H1 (cell line): ENCODE results near the gene C1QTNF1. TPM values are rescaled to one million over a fixed set of nuclear protein-coding genes. Genes with fewer than 3 reads are reported as not detected.

Experiments used
- CTCF ChIA-PET: fragments of 300-600 bp; sonication (Branson Sonifier 250); formaldehyde crosslinking; loops from one replicate; lab custom pipeline; 2021; ENCODE audit not compliant: partially characterized antibody; lab: Charles Lee
- POLR2A ChIA-PET: fragments of 300-600 bp; sonication (Branson Sonifier 250); formaldehyde crosslinking; loops from one replicate; lab custom pipeline; 2021; ENCODE audit warnings: inconsistent platforms; ENCODE audit not compliant: partially characterized antibody; lab: Charles Lee
- DNase-seq, 2 experiments: peaks; one replicate each; pipeline versions ENCODE4 v3.0.0 to v3.0.0-alpha.2; 2010 to 2022; ENCODE audit warnings: low spot score in 2 of 2, low read depth in 1 of 2, mixed read lengths in 1 of 2
- FAIRE-seq: peaks from 2 replicates; lab custom pipeline; 2011; peaks lifted over from hg19 to GRCh38; lab: Jason Lieb, UNC
- H2AFZ ChIP-seq: 2 replicates; pipeline ENCODE4 v1.8.1; 2012; ENCODE audit warnings: low read length, inconsistent platforms
- H2AK5ac ChIP-seq: 2 replicates; pipeline ENCODE4 v1.6.1; 2013; ENCODE audit warnings: low read depth, low read length
- H2BK120ac ChIP-seq: replicated peaks from 2 replicates; pipeline ENCODE3; 2013; ENCODE audit warnings: low read depth, low read length, inconsistent platforms
- H2BK12ac ChIP-seq: 2 replicates; pipeline ENCODE4 v1.6.1; 2013; ENCODE audit warnings: low read depth, low read length
- H2BK15ac ChIP-seq: 2 replicates; pipeline ENCODE4 v1.6.1; 2013; ENCODE audit warnings: low read length
- H2BK20ac ChIP-seq: 2 replicates; pipeline ENCODE4 v1.6.1; 2013; ENCODE audit warnings: low read length
- H2BK5ac ChIP-seq: 2 replicates; pipeline ENCODE4 v1.6.1; 2013; ENCODE audit warnings: low read depth, low read length
- H3K14ac ChIP-seq: 2 replicates; pipeline ENCODE4 v1.6.1; 2013; ENCODE audit warnings: inconsistent platforms; ENCODE audit not compliant: insufficient read length
- H3K18ac ChIP-seq: 2 replicates; pipeline ENCODE4 v1.6.1; 2013; ENCODE audit warnings: low read length; ENCODE audit errors: extremely low read depth
- H3K23ac ChIP-seq: 2 replicates; pipeline ENCODE4 v1.6.1; 2013; ENCODE audit warnings: inconsistent platforms; ENCODE audit not compliant: insufficient read length
- H3K23me2 ChIP-seq: 2 replicates; pipeline ENCODE4 v1.6.1; 2013; ENCODE audit warnings: low read depth, low read length
- H3K27ac ChIP-seq: 2 replicates; pipeline ENCODE4 v1.6.1; 2011; ENCODE audit warnings: low read depth, low read length, inconsistent platforms
- H3K27me3 ChIP-seq, 4 experiments: replicated peaks in 1 of 4; 1 replicate in 1 of 4; 2 replicates in 3 of 4; pipeline versions ENCODE4 v1.6.1 to v1.8.1; 2011 to 2013; ENCODE audit warnings: low read length in 3 of 4, mild to moderate bottlenecking in 3 of 4, inconsistent platforms in 2 of 4, mixed read lengths in 2 of 4, moderate library complexity in 1 of 4; ENCODE audit not compliant: control insufficient read depth in 3 of 4, insufficient read depth in 3 of 4; ENCODE audit errors: extremely low read depth in 1 of 4
- H3K36me3 ChIP-seq, 4 experiments: 2 replicates each; pipeline versions ENCODE4 v1.6.1 to v1.8.1; 2011 to 2013; ENCODE audit warnings: mild to moderate bottlenecking in 4 of 4, low read length in 3 of 4, moderate library complexity in 2 of 4, control low read depth in 1 of 4, inconsistent platforms in 1 of 4; ENCODE audit not compliant: insufficient read depth in 4 of 4, control insufficient read depth in 2 of 4
- H3K4ac ChIP-seq: replicated peaks from 2 replicates; pipeline ENCODE3; 2013; ENCODE audit warnings: low read length, low read depth, mixed read lengths, inconsistent platforms; ENCODE audit not compliant: insufficient read length
- H3K4me1 ChIP-seq, 4 experiments: replicated peaks in 1 of 4; 1 replicate in 1 of 4; 2 replicates in 3 of 4; pipeline versions ENCODE4 v1.6.1 to v1.8.1; 2011 to 2013; ENCODE audit warnings: low read length in 3 of 4, inconsistent platforms in 2 of 4, mixed read lengths in 1 of 4; ENCODE audit not compliant: insufficient read depth in 4 of 4, control insufficient read depth in 3 of 4
- H3K4me2 ChIP-seq, 2 experiments: 2 replicates each; pipeline versions ENCODE4 v1.6.1 to v1.8.1; 2011 to 2013; ENCODE audit warnings: low read depth in 2 of 2, low read length in 2 of 2, control low read depth in 1 of 2, inconsistent platforms in 1 of 2, mild to moderate bottlenecking in 1 of 2; ENCODE audit not compliant: insufficient read depth in 1 of 2
- H3K4me3 ChIP-seq, 4 experiments: fragments of 200-600, 300-600 bp in 1 of 4; sonication (generic), shearing (Covaris generic), sonication (Bioruptor Twin) in 1 of 4; 2 replicates each; pipeline versions ENCODE4 v1.5.1 to v1.8.1; 2011 to 2016; ENCODE audit warnings: low read length in 4 of 4, low read depth in 3 of 4, control low read depth in 2 of 4, inconsistent platforms in 2 of 4, mild to moderate bottlenecking in 2 of 4, mixed read lengths in 1 of 4, moderate library complexity in 1 of 4; ENCODE audit not compliant: insufficient read depth in 2 of 4; ENCODE audit errors: extremely low read depth in 1 of 4
- H3K56ac ChIP-seq: replicated peaks from 2 replicates; pipeline ENCODE3; 2013; ENCODE audit warnings: low read depth, mild to moderate bottlenecking, mixed read lengths, low read length, inconsistent platforms; ENCODE audit not compliant: insufficient read length
- H3K79me1 ChIP-seq: 2 replicates; pipeline ENCODE4 v1.6.1; 2013; ENCODE audit warnings: low read depth, low read length, control low read depth
- H3K79me2 ChIP-seq, 2 experiments: 2 replicates each; pipeline versions ENCODE4 v1.6.1 to v1.8.1; 2012 to 2013; ENCODE audit warnings: low read length in 2 of 2, mild to moderate bottlenecking in 2 of 2, inconsistent platforms in 1 of 2; ENCODE audit not compliant: insufficient read depth in 2 of 2, control insufficient read depth in 1 of 2
- H3K9ac ChIP-seq, 4 experiments: replicated peaks in 1 of 4; 1 replicate in 1 of 4; 2 replicates in 3 of 4; pipeline versions ENCODE4 v1.6.1 to v1.8.1; 2011 to 2013; ENCODE audit warnings: low read depth in 3 of 4, low read length in 3 of 4, control low read depth in 2 of 4, mild to moderate bottlenecking in 2 of 4, moderate library complexity in 2 of 4, inconsistent platforms in 1 of 4; ENCODE audit errors: extremely low read depth in 1 of 4
- H3K9me3 ChIP-seq, 2 experiments: 2 replicates each; pipeline versions ENCODE4 v1.6.1 to v1.8.1; 2012 to 2013; ENCODE audit warnings: mild to moderate bottlenecking in 2 of 2, moderate library complexity in 2 of 2, control low read depth in 1 of 2, inconsistent platforms in 1 of 2, low read depth in 1 of 2, low read length in 1 of 2, mixed read lengths in 1 of 2; ENCODE audit not compliant: insufficient read depth in 2 of 2
- H4K20me1 ChIP-seq, 2 experiments: replicated peaks in 1 of 2; 2 replicates each; pipeline versions ENCODE3 to v1.8.1; 2011 to 2013; ENCODE audit warnings: inconsistent platforms in 2 of 2, low read length in 2 of 2, mild to moderate bottlenecking in 1 of 2; ENCODE audit not compliant: insufficient read depth in 2 of 2, control insufficient read depth in 1 of 2
- H4K5ac ChIP-seq: 2 replicates; pipeline ENCODE4 v1.6.1; 2013; ENCODE audit warnings: low read length, low read depth, mixed read lengths, inconsistent platforms; ENCODE audit not compliant: insufficient read length
- H4K8ac ChIP-seq: 2 replicates; pipeline ENCODE4 v1.8.0; 2013; ENCODE audit warnings: mild to moderate bottlenecking, moderate library complexity, low read length, inconsistent platforms; ENCODE audit not compliant: insufficient read depth; ENCODE audit errors: extremely low read depth
- H4K91ac ChIP-seq: replicated peaks from 2 replicates; pipeline ENCODE3; 2013; ENCODE audit warnings: low read length, mixed read lengths, inconsistent platforms; ENCODE audit not compliant: insufficient read length
- ASH2L ChIP-seq: fragments of 200-600, 300-600 bp; sonication (generic); IDR thresholded peaks from one replicate; pipeline ENCODE4 v1.7.1; 2017; ENCODE audit warnings: low read length
- BCL11A ChIP-seq, 2 experiments: IDR thresholded peaks; one replicate each; pipeline ENCODE4 v1.6.1; 2011; ENCODE audit warnings: low read depth in 2 of 2, low read length in 2 of 2, mild to moderate bottlenecking in 2 of 2
- EGR1 ChIP-seq: IDR thresholded peaks from 2 replicates; pipeline ENCODE4 v1.6.1; 2011; ENCODE audit warnings: low read depth, low read length, borderline replicate concordance
- FOSL1 ChIP-seq: IDR thresholded peaks from 2 replicates; pipeline ENCODE4 v1.6.1; 2011; ENCODE audit warnings: mild to moderate bottlenecking, low read depth, low read length, moderate library complexity; ENCODE audit not compliant: insufficient read depth
- KDM4A ChIP-seq: IDR thresholded peaks from one replicate; pipeline ENCODE4 v1.7.1; 2012; ENCODE audit warnings: low read depth, mild to moderate bottlenecking, moderate library complexity, low read length, inconsistent platforms; ENCODE audit not compliant: severe bottlenecking
- NANOG ChIP-seq: IDR thresholded peaks from 2 replicates; pipeline ENCODE4 v1.6.1; 2011; ENCODE audit warnings: low read length, low read depth, mild to moderate bottlenecking, inconsistent platforms; ENCODE audit not compliant: insufficient read depth, poor library complexity, severe bottlenecking
- RXRA ChIP-seq: IDR thresholded peaks from 2 replicates; pipeline ENCODE4 v1.6.1; 2011; ENCODE audit warnings: low read depth, mild to moderate bottlenecking, low read length, moderate library complexity; ENCODE audit not compliant: insufficient read depth
- SRF ChIP-seq: IDR thresholded peaks from 2 replicates; pipeline ENCODE4 v1.6.1; 2011; ENCODE audit warnings: mild to moderate bottlenecking, low read depth, low read length, moderate library complexity
- TEAD4 ChIP-seq: IDR thresholded peaks from 2 replicates; pipeline ENCODE4 v1.6.1; 2012; ENCODE audit warnings: low read depth, low read length, inconsistent platforms, mixed read lengths
- WGBS, 2 experiments: shearing (Covaris generic) in 1 of 2; methylation state at CpG; one replicate each; pipeline versions ENCODE4 v1.1.6 to v1.1.7; 2013 to 2015; ENCODE audit warnings: low lambda C conversion rate in 2 of 2, mixed read lengths in 2 of 2, inconsistent platforms in 1 of 2, low coverage in 1 of 2, missing lambda C conversion rate in 1 of 2; ENCODE audit not compliant: insufficient replicate concordance in 2 of 2, insufficient coverage in 1 of 2, insufficient read length in 1 of 2; ENCODE audit errors: extremely low coverage in 1 of 2, missing lambda C conversion rate in 1 of 2; 5-methylcytosine and 5-hydroxymethylcytosine counted together
- polyA plus RNA-seq, 7 experiments: library from polyadenylated mRNA; depleted of rRNA in 3 of 7; stranded (reverse) in 5 of 7; unstranded in 2 of 7; fragments of >200 nt in 5 of 7; fragments of 200-250 nt in 2 of 7; gene quantifications; 1 replicate in 5 of 7; 2 replicates in 1 of 7; 4 replicates in 1 of 7; pipeline versions ENCODE4 v1.2.1 to v1.2.3, GENCODE V29; 2011 to 2013; ENCODE audit warnings: missing spikeins in 2 of 7, mixed read lengths in 2 of 7
- total RNA-seq: library from RNA; stranded (reverse); fragmentation: NEBNext Ultra II Directional; extraction: Animal tissue kit (Norgen Biotek cat#: 25700); gene quantifications from 2 replicates; pipeline ENCODE4 v1.2.1, GENCODE V29; 2021

C1QTNF1 gene
- total and polyA plus RNA-seq, 2 of the 8 experiments (the other 6 are each of a cell fraction or from before 2014, with no cell fraction given), result 1.5 to 2.5 TPM

DNA sequence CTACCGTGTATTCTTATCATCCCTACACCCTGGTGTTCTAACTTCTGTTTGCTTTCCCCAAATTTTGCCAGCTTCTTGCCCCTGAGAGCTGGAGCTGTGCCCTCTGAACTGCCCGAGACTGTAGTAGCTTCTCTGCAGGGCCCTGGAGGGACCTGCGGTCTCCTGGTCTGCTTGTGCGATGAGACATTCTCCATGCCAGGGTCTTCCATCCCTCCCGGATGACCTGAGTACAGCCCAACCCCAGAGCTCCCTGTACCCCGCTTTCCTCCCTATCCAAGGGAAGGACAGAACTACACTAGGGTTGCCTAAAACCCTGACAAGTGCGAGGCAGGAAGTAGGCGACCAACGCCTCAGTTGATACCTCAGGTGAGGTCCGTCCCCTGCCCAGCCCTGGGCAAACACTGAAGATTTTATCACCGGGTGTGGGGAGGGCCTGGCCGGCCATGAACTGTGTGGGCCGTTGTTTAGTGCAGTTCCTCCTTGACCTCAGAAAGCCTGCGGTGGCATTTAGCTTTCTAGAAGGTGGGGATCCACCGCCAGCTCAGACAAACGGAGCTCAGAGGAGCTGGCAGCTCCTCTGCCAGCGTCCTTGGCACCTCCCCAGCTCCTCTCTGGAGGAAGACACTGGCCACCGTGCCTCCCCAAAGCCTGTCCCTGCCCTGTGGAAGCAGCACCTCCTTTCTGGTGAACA is 28.1 kb upstream of the C1QTNF1 start:
- Histone ChIP-seq H4K8ac (no peak overlapping the region), H2AFZ (no peak overlapping the region), H3K4me2 (no peak overlapping the region), H4K20me1 (peaks cover 17 to 34% of the 10 kb centered on the region in 2 experiments), H3K9ac (no peak overlapping the region), H3K79me1 (no peaks in the 10 kb centered on the region; the same call in 1 of the 2 replicates), H3K27ac (no peak overlapping the region), H3K27me3 (peaks cover 0 to 13% (median 8%) of the 10 kb centered on the region in 4 experiments; a peak in 5 of 7 replicates), H2BK5ac (no peak overlapping the region), H3K4me3 (no peak overlapping the region), H2BK20ac (no peak overlapping the region), H4K5ac (no peak overlapping the region), H3K18ac (no peak overlapping the region), H3K23ac (no peak overlapping the region), H3K14ac (no peak overlapping the region), H3K56ac (no peak overlapping the region), H2AK5ac (no peak overlapping the region), H3K79me2 (0 out of 4 replicates have a peak, but pooled peaks cover 0 to 4% of the 10 kb centered on the region in 2 experiments), H3K4me1 (no peaks in the 10 kb centered on the region; a peak in 1 of 7 replicates), H3K23me2 (no peaks in the 10 kb centered on the region), H3K4ac (no peak overlapping the region), H3K36me3 (peaks cover 0 to 10% (median 2%) of the 10 kb centered on the region in 4 experiments; a peak in 3 of 8 replicates), H4K91ac (no peak overlapping the region), H2BK15ac (no peak overlapping the region), H2BK12ac (no peak overlapping the region), H2BK120ac (no peak overlapping the region), H3K9me3 (no peaks in the 10 kb centered on the region)
- 89% methylated on average over 18 of the region's 18 CpGs; no CpG with 5 or more reads in 1 of the 2 experiments for WGBS, 2 experiments
- CTCF ChIA-PET, result interaction anchor here (0.6 to 3.9 kb wide), 12 partner anchors 9 to 147 kb away, joined by 3 to 24 read pairs (median 3); partner anchors contain the start of gene LGALS3BP
- FAIRE-seq (no peak), DNase-seq (no peak)
- POLR2A ChIA-PET, result no interaction called here
- TF ChIP-seq BCL11A (IDR thresholded peaks at IDR 0.05; ENCODE audit: low read depth in 2 of 2, low read length in 2 of 2), result no peak
- no peak for TF ChIP-seq NANOG
- TF ChIP-seq TEAD4, result no peak
- no peak for TF ChIP-seq KDM4A
- no peak for TF ChIP-seq SRF
- TF ChIP-seq FOSL1, result no peak
- no peak for TF ChIP-seq EGR1
- TF ChIP-seq ASH2L, result no peak
- TF ChIP-seq RXRA, result no peak
